IMR-90 (cell line): Measurements from ENCODE around the gene GARIN5A. TPM values are rescaled to one million over a fixed set of nuclear protein-coding genes. Genes with fewer than 3 reads are reported as not detected.

ENCODE experiments used
- ATAC-seq: fragments of 200-7000 bp; cut with Tn5 transposase; 2 replicates; pipeline ENCODE4 v1.9.1; 2020; ENCODE audit warnings: low read depth, mild to moderate bottlenecking, moderate library complexity
- BruUV-seq: library from RNA; stranded (reverse); fragments of 400-500 nt; replicated peaks from 2 replicates; lab custom pipeline; 2021; lab: Mats Ljungman, UMichigan
- CTCF ChIA-PET: fragments of 300-600 bp; formaldehyde crosslinking; extraction: SDS; loops from one replicate; lab custom pipeline; 2021; ENCODE audit warnings: antibody characterized with exemption; lab: Yijun Ruan, JAX
- POLR2A ChIA-PET: fragments of 300-600 bp; sonication (Branson Sonifier 250); formaldehyde crosslinking; loops from one replicate; lab custom pipeline; 2022; ENCODE audit warnings: antibody characterized with exemption; ENCODE audit not compliant: unreplicated experiment; lab: Charles Lee
- DNase-seq: peaks from one replicate; pipeline ENCODE4 v3.0.0; 2013
- H2AFZ ChIP-seq: replicated peaks from 2 replicates; pipeline ENCODE3; 2013; ENCODE audit warnings: low read length, mild to moderate bottlenecking; ENCODE audit not compliant: poor library complexity
- H2AK5ac ChIP-seq: 2 replicates; pipeline ENCODE4 v1.6.1; 2013; ENCODE audit warnings: low read depth, low read length, inconsistent platforms
- H2AK9ac ChIP-seq: replicated peaks from 2 replicates; pipeline ENCODE3; 2013; ENCODE audit warnings: mild to moderate bottlenecking, low read depth, low read length, moderate library complexity; ENCODE audit not compliant: poor library complexity
- H2BK120ac ChIP-seq: 2 replicates; pipeline ENCODE4 v1.6.1; 2013; ENCODE audit warnings: low read depth, low read length, inconsistent platforms
- H2BK15ac ChIP-seq: 3 replicates; pipeline ENCODE4 v1.6.1; 2013; ENCODE audit warnings: low read depth, low read length, inconsistent platforms
- H2BK20ac ChIP-seq: 2 replicates; pipeline ENCODE4 v1.6.1; 2013; ENCODE audit warnings: low read depth, mild to moderate bottlenecking, inconsistent platforms, low read length, moderate library complexity
- H2BK5ac ChIP-seq: 2 replicates; pipeline ENCODE4 v1.6.1; 2013; ENCODE audit warnings: mild to moderate bottlenecking, low read depth, low read length, inconsistent platforms; ENCODE audit not compliant: poor library complexity, severe bottlenecking
- H3K14ac ChIP-seq: replicated peaks from 2 replicates; pipeline ENCODE4 v1.6.1; 2013; ENCODE audit warnings: low read depth, low read length, inconsistent platforms
- H3K18ac ChIP-seq: 2 replicates; pipeline ENCODE4 v1.6.1; 2013; ENCODE audit warnings: low read depth, low read length, control low read depth
- H3K23ac ChIP-seq: 2 replicates; pipeline ENCODE4 v1.6.1; 2013; ENCODE audit warnings: low read depth, low read length, inconsistent platforms
- H3K27ac ChIP-seq: 2 replicates; pipeline ENCODE4 v1.5.1; 2013; ENCODE audit warnings: mild to moderate bottlenecking, control low read depth, low read length; ENCODE audit not compliant: insufficient read depth
- H3K27me3 ChIP-seq: 2 replicates; pipeline ENCODE4 v1.6.1; 2013; ENCODE audit warnings: low read length; ENCODE audit not compliant: control insufficient read depth, insufficient read depth
- H3K36me3 ChIP-seq: 2 replicates; pipeline ENCODE4 v1.6.1; 2013; ENCODE audit warnings: low read length, mixed read lengths; ENCODE audit not compliant: control insufficient read depth, insufficient read depth
- H3K4ac ChIP-seq: 2 replicates; pipeline ENCODE4 v1.6.1; 2013; ENCODE audit warnings: low read depth, low read length, inconsistent platforms
- H3K4me1 ChIP-seq: 2 replicates; pipeline ENCODE4 v1.6.1; 2013; ENCODE audit warnings: low read length, mixed read lengths; ENCODE audit not compliant: control insufficient read depth, insufficient read depth
- H3K4me2 ChIP-seq: 2 replicates; pipeline ENCODE4 v1.6.1; 2013; ENCODE audit warnings: low read depth, mild to moderate bottlenecking, control low read depth, low read length, moderate library complexity
- H3K4me3 ChIP-seq: 2 replicates; pipeline ENCODE4 v1.5.1; 2013; ENCODE audit warnings: low read depth, mild to moderate bottlenecking, control low read depth, low read length, moderate library complexity; ENCODE audit not compliant: insufficient read depth
- H3K56ac ChIP-seq: 2 replicates; pipeline ENCODE4 v1.6.1; 2013; ENCODE audit warnings: low read length, inconsistent platforms; ENCODE audit not compliant: insufficient read depth; ENCODE audit errors: extremely low read depth
- H3K79me1 ChIP-seq, 2 experiments: 2 replicates each; pipeline ENCODE4 v1.6.1; 2013; ENCODE audit warnings: low read length in 2 of 2, inconsistent platforms in 1 of 2, low read depth in 1 of 2
- H3K9ac ChIP-seq: 2 replicates; pipeline ENCODE4 v1.6.1; 2013; ENCODE audit warnings: low read depth, low read length, control low read depth
- H3K9me1 ChIP-seq: 2 replicates; pipeline ENCODE4 v1.6.1; 2013; ENCODE audit warnings: low read length, inconsistent platforms; ENCODE audit not compliant: insufficient read depth
- H3K9me3 ChIP-seq: 2 replicates; pipeline ENCODE4 v1.6.1; 2013; ENCODE audit warnings: low read length; ENCODE audit not compliant: control insufficient read depth, insufficient read depth
- H4K20me1 ChIP-seq: 2 replicates; pipeline ENCODE4 v1.6.1; 2013; ENCODE audit warnings: low read length, inconsistent platforms; ENCODE audit not compliant: insufficient read depth
- H4K5ac ChIP-seq: 2 replicates; pipeline ENCODE4 v1.6.1; 2013; ENCODE audit warnings: mild to moderate bottlenecking, low read depth, low read length, control low read depth
- H4K8ac ChIP-seq, 2 experiments: 2 replicates each; pipeline ENCODE4 v1.6.1; 2013; ENCODE audit warnings: low read depth in 2 of 2, low read length in 2 of 2, control low read depth in 1 of 2, inconsistent platforms in 1 of 2
- H4K91ac ChIP-seq: 2 replicates; pipeline ENCODE4 v1.6.1; 2013; ENCODE audit warnings: low read depth, low read length, inconsistent platforms; ENCODE audit not compliant: insufficient read depth
- CEBPB ChIP-seq: IDR thresholded peaks from 2 replicates; pipeline ENCODE4 v1.6.1; 2012; ENCODE audit warnings: low read depth, low read length, improper control_type of control experiment
- CTCF ChIP-seq: conservative IDR thresholded peaks from 2 replicates; pipeline ENCODE4 v1.5.1; 2012; ENCODE audit warnings: mild to moderate bottlenecking, low read depth, low read length, improper control_type of control experiment
- MAZ ChIP-seq: IDR thresholded peaks from 2 replicates; pipeline ENCODE4 v1.6.1; 2012; ENCODE audit warnings: low read depth, mild to moderate bottlenecking, low read length, improper control_type of control experiment, moderate library complexity, borderline replicate concordance
- RAD21 ChIP-seq: IDR thresholded peaks from 2 replicates; pipeline ENCODE4 v1.6.1; 2012; ENCODE audit warnings: low read length, improper control_type of control experiment
- WGBS, 2 experiments: methylation state at CpG; one replicate each; pipeline versions ENCODE4 v1.1.5 to v1.1.7; 2013; ENCODE audit warnings: missing lambda C conversion rate in 2 of 2; ENCODE audit not compliant: insufficient read length in 1 of 2; ENCODE audit errors: extremely low coverage in 2 of 2; 5-methylcytosine and 5-hydroxymethylcytosine counted together
- dilution Hi-C: fragments of 300-500 bp; cut with HindIII; formaldehyde crosslinking; loops from one replicate; pipeline ENCODE4 v1.14.3; 2018; ENCODE audit warnings: low sequenced_read_pairs; ENCODE audit not compliant: unreplicated experiment
- in situ Hi-C: fragments of 300-500 bp; cut with MboI; formaldehyde crosslinking; loops from 3 replicates; pipeline ENCODE4 v1.14.3; 2019; ENCODE audit warnings: low sequenced_read_pairs, inconsistent platforms, mixed read lengths
- intact Hi-C: fragments of 100-400 bp; cut with micrococcal nuclease; formaldehyde crosslinking; loops from 2 replicates; pipeline ENCODE4 v1.10.0; 2022
- polyA plus RNA-seq, 3 experiments: library from polyadenylated mRNA; depleted of rRNA; stranded (reverse); fragments of >200 nt; gene quantifications; 2 replicates each; pipeline ENCODE4 v1.2.3, GENCODE V29; 2012; ENCODE audit warnings: low replicate concordance in 1 of 3
- total RNA-seq: library from RNA; depleted of rRNA; stranded (reverse); fragments of >200 nt; gene quantifications from 2 replicates; pipeline ENCODE4 v1.2.3, GENCODE V29; 2012

Gene GARIN5A
- total and polyA plus RNA-seq, 2 of the 4 experiments (the other 2 are of a cell fraction) = 0.53 TPM; not detected in 1

GRCh38 chr19:50488389-50489194 lies 11.9 kb upstream of the GARIN5A start (continued):
- no peak for TF ChIP-seq MAZ

DNA sequence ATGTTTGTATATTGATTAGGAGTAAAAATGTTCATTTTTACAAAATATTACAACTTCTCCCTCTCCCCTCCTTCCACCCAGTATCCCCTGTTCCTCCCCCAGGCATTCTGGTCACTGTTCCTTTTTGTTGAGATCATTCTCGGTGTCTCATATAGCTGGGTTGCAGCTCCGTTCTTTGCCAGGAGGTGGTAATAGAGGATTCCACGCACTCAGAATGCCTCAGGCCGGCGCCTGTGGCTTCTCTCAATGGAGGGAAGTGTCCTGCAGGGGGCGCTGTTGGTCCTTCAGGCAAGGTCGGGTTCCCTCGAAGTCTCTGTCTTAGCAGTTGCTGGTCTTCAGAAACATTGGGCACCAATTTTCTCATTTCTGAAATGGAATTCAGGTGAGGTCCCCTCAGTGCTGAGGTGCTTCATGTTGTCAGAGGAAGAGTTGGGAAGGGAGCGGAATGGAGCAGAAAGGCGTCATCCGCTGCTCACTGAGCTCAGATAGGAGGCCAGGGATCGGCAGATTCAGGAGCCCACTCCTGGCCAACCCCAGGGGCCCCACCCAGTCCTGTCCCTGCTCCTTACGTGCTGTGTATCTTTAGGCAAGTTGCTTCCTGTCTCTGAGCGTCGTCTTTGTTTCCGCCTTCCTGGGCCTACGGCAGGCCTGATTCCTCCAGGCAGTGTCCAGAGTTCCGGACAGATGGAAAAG lies 10.3 kb upstream of the GARIN5A start:
- no peak overlapping the region for H3K4me2 ChIP-seq
- no peak for ATAC-seq
- H4K20me1 ChIP-seq = no peaks in the 10 kb centered on the region
- ChIA-PET POLR2A (no interaction called here), CTCF (no interaction called here)
- H3K27ac ChIP-seq = no peak overlapping the region
- DNase-seq = peak; percentile 19
- no TSS peak for BruUV-seq
- H3K23ac ChIP-seq = no peak overlapping the region
- TF ChIP-seq CTCF (peak; percentile 41), RAD21 (peak; percentile 33; the same call in 1 of the 2 replicates), CEBPB (no peak)
- H2BK120ac ChIP-seq = no peak overlapping the region
- dilution Hi-C loops (no loop called here), in situ Hi-C loops (no loop called here), intact Hi-C loops (no loop called here)
- H2BK15ac ChIP-seq = no peak overlapping the region
- H3K9me1 ChIP-seq = no peaks in the 10 kb centered on the region
- H3K9ac ChIP-seq = no peak overlapping the region
- H2AFZ ChIP-seq = no peak overlapping the region
- H4K8ac ChIP-seq = no peak overlapping the region
- H3K14ac ChIP-seq = no peak overlapping the region
- no peak overlapping the region for H3K4ac ChIP-seq
- H3K18ac ChIP-seq = no peak overlapping the region
- peaks cover 6% of the 10 kb centered on the region; the same call in 1 of the 2 replicates for H3K9me3 ChIP-seq
- no peaks in the 10 kb centered on the region for H3K4me1 ChIP-seq
- H3K4me3 ChIP-seq = no peak overlapping the region
- no peak overlapping the region for H4K91ac ChIP-seq
- H4K5ac ChIP-seq = no peak overlapping the region
- no peak overlapping the region for H2AK9ac ChIP-seq
- no peak overlapping the region for H2AK5ac ChIP-seq
- peaks cover 8% of the 10 kb centered on the region for H3K36me3 ChIP-seq
- H2BK20ac ChIP-seq = no peak overlapping the region
- no peaks in the 10 kb centered on the region; a peak in 1 of 4 replicates for H3K79me1 ChIP-seq
- H3K56ac ChIP-seq = no peak overlapping the region
- 56% methylated on average over 2 of the region's 18 CpGs; no CpG with 5 or more reads in 1 of the 2 experiments for WGBS, 2 experiments
- H3K27me3 ChIP-seq = peaks cover 29% of the 10 kb centered on the region
- H2BK5ac ChIP-seq = no peak overlapping the region
